Astrocyte (in vitro differentiated cells and primary cell): ENCODE measurements around the gene NPVF.
A peak's percentile ranks its signal among the peaks of the same experiment; 100 is the strongest.

Experiments
- EZH2 ChIP-seq: IDR thresholded peaks from 2 replicates; pipeline ENCODE4 v1.6.1; 2012; ENCODE audit warnings: mild to moderate bottlenecking, low read length, inconsistent platforms; ENCODE audit not compliant: insufficient read depth
- TF ChIP-seq, protein P1 (sequence below): IDR thresholded peaks from 2 replicates; pipeline ENCODE4 v1.5.1; 2011; ENCODE audit warnings: low read depth, mild to moderate bottlenecking, inconsistent platforms, low read length, moderate library complexity; ENCODE audit not compliant: insufficient read depth

DNA sequence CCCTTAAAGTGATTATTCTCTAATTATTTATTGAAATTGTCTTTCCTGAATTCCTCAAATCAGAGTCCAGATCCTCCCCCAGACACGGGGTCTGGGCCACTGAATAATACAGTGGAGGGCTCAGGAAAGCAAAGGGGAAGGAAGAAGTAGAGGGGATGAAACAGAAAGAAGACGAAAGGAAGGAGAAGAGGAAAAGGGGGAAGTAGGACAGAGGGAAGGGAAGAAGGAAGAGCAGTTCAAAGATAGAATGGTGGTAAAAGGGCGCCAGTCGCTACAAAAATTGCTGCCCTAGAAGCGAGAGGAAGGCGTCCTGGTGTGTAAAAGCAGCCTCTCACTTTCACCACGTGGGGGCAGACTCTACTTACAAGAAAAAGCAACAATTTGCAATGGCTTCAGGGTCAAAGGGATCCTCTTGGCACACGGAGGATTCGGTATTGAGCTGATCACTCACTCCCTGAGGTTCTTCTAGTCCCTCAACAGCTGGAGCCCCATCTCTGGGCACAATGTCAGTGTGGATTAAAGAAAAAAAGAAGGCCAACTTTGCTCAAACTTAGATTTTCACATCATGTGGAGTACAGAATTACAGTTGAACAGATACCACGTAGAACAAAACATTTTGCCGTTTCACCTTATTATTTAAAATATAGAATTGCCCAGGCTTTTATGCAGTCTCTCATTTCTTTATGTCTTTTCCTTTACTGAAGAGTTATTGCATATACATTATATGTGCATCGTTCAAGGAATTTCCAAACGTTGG lies 31.4 kb upstream of the NPVF start:
- TF ChIP-seq, protein P1, sequence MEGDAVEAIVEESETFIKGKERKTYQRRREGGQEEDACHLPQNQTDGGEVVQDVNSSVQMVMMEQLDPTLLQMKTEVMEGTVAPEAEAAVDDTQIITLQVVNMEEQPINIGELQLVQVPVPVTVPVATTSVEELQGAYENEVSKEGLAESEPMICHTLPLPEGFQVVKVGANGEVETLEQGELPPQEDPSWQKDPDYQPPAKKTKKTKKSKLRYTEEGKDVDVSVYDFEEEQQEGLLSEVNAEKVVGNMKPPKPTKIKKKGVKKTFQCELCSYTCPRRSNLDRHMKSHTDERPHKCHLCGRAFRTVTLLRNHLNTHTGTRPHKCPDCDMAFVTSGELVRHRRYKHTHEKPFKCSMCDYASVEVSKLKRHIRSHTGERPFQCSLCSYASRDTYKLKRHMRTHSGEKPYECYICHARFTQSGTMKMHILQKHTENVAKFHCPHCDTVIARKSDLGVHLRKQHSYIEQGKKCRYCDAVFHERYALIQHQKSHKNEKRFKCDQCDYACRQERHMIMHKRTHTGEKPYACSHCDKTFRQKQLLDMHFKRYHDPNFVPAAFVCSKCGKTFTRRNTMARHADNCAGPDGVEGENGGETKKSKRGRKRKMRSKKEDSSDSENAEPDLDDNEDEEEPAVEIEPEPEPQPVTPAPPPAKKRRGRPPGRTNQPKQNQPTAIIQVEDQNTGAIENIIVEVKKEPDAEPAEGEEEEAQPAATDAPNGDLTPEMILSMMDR: peak; percentile 87
- TF ChIP-seq EZH2: no peak
